GM21717 (cell line): ENCODE measurements around the gene TMEM222.
"Not testable (repeated sequence)": the region's sequence is repeated elsewhere in the genome, so short reads cannot be mapped to it uniquely, and the experiment has no call there.

Experiments
- ATAC-seq: cut with Tn5 transposase; IDR thresholded peaks from one replicate; pipeline ENCODE4 v1.9.1; 2021; ENCODE audit warnings: mild to moderate bottlenecking, moderate library complexity; ENCODE audit not compliant: unreplicated experiment

Gene TMEM222

DNA sequence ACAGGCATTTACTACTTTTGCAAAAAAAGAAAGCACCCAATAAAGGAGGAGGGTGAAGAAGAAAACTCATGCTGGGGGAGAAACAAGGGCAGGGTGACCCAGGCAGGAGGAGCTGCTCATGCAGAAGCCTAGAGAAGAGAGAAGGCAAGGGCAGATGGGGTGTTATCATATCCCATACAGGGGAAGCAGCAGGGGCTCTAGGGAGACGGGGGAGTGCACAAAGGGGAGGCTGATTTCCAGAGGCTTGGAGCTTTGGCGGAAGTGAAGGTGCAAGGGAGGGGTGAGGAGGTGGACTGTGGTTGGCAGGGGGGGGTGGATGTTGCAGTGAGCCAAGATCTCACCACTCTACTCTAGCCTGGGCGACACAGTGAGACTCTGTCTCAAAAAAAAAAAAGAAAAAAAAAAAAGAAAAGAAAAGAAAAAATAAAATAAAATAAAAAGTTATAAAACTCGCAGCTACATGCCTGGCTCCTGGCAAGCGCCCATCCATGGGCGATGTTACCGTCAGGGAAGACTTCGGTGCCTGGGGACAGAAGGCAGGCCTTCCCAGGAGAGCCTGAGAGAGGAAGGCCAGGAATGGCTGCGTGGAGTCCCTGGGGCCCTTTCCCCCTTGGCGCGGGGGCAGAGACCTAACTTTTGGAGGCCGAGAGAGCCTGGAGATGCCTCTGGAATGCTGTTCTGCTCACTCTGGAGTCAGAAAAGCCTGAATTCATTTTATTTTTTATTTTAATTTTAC lies 56.0 kb downstream of the TMEM222 start:
- ATAC-seq, result no peak

GRCh38 chr1:27379564-27380122 lies 57.7 kb downstream of the TMEM222 start:
- no peak for ATAC-seq

GRCh38 chr1:27380224-27380623 lies 58.3 kb downstream of the TMEM222 start:
- no peak for ATAC-seq

DNA sequence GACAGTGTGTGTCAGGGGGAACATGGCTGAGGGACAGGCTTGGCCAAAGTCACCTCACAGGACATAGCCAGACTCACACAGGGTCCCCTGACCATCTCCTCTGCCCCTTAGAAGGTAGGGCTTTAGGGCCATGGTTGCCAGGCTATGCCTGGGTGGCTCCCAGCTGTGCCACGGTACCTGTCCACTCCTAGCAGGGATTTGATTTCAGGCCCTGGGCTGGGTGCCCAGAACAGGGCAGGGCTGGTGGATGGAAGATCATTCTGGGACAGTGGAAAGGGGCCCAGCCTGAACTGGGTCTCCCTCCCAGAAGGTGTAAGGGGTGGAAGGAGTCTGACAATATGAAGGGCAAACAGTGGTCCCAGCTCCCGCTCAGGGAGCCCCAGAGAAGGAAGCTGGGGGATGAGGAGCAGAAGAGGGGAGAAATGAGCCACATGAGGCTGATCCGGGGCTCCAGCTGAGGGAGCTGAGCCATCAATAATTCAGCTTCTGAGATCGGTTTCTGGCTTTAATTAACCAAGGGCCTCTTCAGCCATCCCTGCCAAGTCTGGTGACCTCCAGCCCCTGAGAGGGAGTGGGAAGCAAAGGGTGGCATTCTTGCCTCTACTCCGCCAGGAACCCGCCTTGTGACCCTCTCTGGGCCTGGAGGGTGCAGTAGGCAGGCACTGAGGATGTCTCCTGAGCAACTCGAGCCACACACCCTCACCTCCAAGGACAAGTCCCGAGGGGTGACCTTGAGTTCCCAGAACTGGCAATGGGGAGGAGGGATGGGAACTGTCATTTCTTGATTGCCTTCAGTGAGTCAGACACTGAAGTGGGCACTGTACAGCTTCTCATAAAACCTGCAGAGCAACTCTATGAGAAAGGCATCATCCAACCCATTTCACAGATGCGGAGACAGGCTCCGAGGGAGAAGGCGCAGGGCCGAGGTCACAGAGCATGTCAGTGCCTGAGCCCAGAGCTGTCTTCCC lies 59.1 kb downstream of the TMEM222 start:
- no peak for ATAC-seq

DNA sequence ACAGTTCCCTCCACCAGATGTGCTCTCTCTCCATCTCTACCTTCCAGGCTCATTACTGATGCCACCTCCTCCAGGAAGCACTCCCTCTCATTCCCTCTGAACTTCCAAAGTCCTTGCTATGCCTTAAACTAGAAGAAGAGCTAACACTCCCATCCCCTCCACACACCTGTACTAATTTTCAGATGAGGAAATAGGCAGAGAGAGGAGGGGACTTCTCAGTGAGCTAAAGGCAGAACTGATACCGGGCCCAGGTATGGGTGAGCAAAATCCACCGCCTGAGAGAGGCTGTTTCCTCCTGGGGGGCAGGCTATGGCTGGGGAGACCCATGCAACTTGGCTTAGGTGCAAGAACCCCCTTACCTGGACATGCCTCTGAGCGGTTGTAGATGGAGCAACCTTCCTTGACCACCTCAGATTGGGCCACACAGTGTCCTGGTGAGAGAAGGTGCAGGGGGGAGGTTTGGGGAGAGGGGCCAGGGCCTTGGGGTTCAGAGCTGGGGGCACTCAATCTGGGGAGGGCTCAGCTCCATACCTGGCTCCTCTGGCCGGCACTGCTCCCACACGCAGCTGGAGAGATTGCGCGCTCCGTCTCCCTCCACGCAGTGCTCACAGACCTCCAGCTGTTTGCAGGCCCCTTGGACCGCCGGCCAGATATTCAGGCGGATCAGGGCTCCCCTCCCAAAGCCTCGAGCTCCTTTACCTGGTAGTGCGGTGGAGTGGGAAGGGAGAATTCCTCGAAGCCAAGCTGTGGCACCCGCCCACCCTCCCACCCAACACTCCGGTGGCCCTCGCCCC lies 60.2 kb downstream of the TMEM222 start:
- no peak for ATAC-seq

GRCh38 chr1:27383039-27383605 lies 61.2 kb downstream of the TMEM222 start, which contains the start of gene CD164L2:
Gene CD164L2, minus strand, starts transcription at chr1:27383333. Its CDS starts 94 bp downstream, at chr1:27383239.
- no peak for ATAC-seq

GRCh38 chr1:27383661-27384060 lies 61.7 kb downstream of the TMEM222 start:
- no peak for ATAC-seq

GRCh38 chr1:27384797-27385196 lies 62.8 kb downstream of the TMEM222 start:
- not testable (repeated sequence) for ATAC-seq
